GM15510 (cell line): ENCODE measurements around the gene C1orf115.

Experiments used
- POLR2A ChIP-seq: IDR thresholded peaks from 3 replicates; pipeline ENCODE4 v1.6.1; 2011; ENCODE audit warnings: borderline replicate concordance; ENCODE audit not compliant: insufficient read length; ENCODE audit errors: extremely low read depth

C1orf115 gene

DNA sequence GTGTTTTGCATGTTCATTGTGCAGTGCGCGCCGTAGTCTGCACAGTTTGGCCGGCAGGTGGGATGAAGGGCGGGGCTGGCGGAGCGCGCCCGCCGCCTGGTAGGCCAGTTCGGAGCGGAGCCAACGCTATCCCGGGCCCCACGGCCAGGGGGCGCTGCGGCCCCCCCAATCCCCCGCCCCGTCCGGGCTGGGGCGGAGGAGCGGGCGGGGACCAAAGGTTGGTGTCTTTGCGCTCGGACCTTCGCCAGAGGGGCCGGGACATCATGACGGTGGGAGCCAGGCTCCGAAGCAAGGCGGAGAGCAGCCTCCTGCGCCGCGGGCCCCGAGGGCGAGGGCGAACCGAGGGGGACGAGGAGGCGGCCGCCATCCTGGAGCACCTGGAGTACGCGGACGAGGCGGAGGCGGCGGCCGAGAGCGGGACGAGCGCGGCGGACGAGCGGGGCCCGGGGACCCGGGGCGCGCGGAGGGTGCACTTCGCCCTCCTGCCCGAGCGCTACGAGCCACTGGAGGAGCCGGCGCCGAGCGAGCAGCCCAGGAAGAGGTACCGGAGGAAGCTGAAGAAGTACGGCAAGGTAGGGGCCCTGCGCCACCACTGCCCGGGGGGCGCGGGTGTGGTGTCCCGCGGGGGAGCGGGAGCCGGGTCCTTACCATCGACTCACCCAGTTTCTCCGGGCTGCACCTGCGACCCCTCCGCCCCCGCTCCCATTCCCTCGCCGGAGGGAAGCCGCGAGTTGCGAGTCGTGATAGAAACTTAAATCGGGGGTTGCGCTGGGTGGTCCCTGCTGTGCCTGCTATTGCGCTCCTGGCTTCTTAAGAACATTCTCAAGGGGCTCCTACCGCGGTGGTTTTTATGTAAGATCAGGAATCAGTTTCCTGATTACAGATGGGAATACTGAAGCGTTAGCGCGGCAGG, at the start of gene C1orf115:
Gene C1orf115 (plus strand): TSS at position 224 of the 913 bp plus-strand sequence. CDS start 40 bp downstream, at position 264.
- peak; percentile 60 for TF ChIP-seq POLR2A

DNA sequence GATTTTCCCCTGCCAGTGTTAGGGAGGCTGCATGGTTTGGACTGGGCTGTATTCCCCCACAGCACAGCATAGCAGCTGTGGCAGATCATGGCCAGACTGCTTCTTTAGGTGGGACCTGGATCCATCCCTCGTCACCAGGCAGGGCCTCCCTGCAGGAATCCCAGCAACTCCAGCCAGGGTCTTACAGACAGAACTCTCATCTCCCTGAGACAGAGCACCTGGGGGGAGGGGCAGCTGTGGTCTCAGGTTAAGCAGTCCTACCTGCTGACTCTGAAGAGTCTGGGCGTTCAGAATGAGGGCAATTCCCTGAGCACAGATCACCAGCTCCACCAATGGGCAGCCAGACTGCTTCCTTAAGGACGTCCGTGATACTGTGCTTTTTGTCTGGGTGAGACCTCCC, 47.9 kb upstream of the C1orf115 start:
- TF ChIP-seq POLR2A = no peak

GRCh38 chr1:220652995-220653394, 37.2 kb upstream of the C1orf115 start:
- no peak for TF ChIP-seq POLR2A

DNA sequence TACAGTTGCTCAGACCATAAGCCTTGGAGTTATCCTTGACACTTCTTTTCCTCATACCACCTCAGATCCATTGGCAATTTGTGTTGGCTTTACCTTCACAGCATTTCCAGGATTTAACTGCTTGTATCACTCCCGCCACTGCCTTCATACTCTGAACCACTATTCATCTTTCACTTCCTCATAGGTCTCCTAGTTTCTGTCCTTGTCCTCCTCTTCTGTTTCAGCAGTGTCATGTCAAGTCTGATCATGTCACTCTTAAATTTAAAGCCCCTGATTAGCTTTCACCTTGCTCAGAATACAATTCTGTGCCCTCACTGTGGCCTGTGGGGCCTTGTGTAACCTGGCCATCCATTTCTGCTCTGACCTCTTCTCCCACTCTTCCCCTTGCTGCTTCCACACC, 34.7 kb upstream of the C1orf115 start:
- TF ChIP-seq POLR2A = no peak

- TF ChIP-seq POLR2A = no peak
These were observed 34.0 kb upstream of the C1orf115 start for GRCh38 chr1:220655961-220656740.

DNA sequence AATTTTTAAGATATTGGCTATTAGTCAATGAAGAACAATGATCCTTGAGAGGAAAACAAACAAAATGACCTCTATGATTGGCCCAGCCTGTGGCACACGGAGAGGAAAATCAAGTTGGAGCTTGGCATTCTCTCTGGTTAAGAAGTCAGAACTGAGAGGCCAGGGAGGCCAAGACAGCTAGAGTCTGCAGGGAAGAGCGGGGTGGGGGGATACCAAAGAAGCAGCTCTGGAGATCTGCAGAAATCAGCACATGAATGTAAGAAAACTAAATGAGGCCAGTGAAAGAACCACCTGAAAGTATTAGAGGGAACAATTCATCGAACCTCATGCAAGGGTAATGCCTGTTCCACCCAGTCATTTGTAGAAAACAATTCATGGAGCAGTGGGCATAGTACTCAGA, 23.8 kb upstream of the C1orf115 start:
- TF ChIP-seq POLR2A = no peak

GRCh38 chr1:220669005-220669404, 21.2 kb upstream of the C1orf115 start:
- TF ChIP-seq POLR2A = no peak

- no peak for TF ChIP-seq POLR2A
These were observed 19.8 kb upstream of the C1orf115 start for GRCh38 chr1:220670365-220670764.

DNA sequence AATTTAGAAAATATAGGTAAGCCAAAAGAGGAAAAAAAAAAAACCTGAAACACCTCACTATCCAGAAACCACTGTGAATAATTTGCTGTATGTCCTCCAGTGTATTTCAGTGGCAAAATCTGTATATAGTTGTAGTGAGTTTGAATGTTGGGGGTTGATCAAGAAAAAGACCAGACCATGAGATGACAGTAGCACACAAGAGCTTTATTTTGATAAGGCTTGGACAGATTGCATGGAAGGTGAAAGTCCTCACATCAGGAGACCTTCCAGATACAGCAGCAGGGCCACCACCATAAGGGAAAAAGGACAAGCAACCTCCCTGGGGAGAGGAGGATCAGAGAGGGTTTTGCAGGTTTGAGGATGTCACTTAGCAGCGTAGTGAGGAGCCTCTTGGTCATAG, 16.2 kb upstream of the C1orf115 start:
- TF ChIP-seq POLR2A = no peak

- TF ChIP-seq POLR2A = no peak
These were observed 12.9 kb upstream of the C1orf115 start for GRCh38 chr1:220677251-220677650.

DNA sequence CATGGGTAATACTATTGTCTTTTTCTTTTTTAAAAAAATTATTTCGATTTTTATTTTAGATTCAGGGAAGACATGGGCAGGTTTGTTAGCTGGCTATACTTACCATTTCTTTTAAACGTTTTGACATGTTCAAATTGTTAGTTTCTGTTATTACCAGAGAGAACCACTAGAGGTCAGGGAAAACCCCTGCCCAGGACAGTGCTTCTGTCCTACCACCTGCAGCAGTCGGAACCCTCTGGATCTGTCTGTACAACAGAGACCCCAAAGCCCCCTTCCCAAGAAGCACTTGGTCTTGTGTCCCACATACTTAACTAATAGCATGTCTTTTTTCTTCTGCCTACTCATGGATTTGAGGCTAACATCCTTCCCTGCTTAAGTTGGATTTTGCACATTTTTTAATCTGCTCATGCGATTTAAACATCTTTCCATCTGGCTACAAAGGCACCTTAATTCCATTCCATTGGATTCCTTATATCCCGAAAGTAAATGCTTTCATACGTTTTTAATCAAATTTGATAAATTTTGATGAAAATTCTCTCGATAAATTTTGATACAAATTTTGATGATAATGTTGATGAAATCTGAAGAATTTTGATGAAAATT, 10.0 kb upstream of the C1orf115 start:
- no peak for TF ChIP-seq POLR2A

- TF ChIP-seq POLR2A = no peak
These were observed 8.8 kb upstream of the C1orf115 start for GRCh38 chr1:220681220-220681880.

DNA sequence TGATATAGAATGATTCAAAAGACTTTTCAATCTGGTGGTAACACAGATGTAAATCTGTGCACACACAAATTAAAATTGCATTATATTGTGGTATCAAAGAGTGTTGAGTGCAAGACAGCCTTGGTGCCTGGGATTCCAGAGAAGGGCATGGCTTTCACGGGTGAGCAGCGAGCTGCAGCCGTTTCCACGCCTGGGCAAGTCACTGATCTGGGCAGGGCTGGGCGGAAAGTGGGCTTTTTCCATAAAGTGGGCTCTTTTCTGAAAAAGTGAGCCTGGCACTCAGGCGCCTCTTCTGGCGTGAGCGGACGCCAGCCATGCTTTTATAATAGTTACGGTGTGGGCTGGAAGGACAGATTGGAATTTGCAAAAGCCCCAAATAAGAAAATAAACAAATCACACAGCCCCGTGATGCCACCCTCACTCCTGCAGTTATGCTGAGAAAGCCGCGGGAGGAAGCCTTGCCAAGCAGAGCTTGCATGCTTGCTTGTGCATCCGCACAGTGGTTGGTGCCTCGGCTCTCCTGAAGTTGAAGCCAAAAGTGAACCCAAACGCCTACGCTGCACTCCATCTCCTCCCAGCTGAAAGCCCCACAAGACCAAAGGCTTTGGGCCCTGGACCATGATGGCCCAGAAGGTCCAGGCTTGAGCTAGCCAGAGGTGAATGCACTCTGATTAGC, 7.1 kb upstream of the C1orf115 start:
- TF ChIP-seq POLR2A = no peak

GRCh38 chr1:220684890-220685289, 5.3 kb upstream of the C1orf115 start:
- TF ChIP-seq POLR2A = no peak
